DND-41 (cell line): Measurements from ENCODE around the gene ADISSP.
A peak's percentile ranks its signal among the peaks of the same experiment; 100 is the strongest.

Source experiments
- ATAC-seq: fragments of 200-7000 bp; cut with Tn5 transposase; 3 replicates; pipeline ENCODE4 v1.9.1; 2021; ENCODE audit warnings: low read depth; ENCODE audit not compliant: insufficient read depth
- DNase-seq: peaks from one replicate; pipeline ENCODE4 v3.0.0-alpha.2; 2020
- H2AFZ ChIP-seq: 2 replicates; pipeline ENCODE4 v1.6.0; 2012; ENCODE audit warnings: low read depth, low read length
- H3K27ac ChIP-seq: 2 replicates; pipeline ENCODE4 v1.5.1; 2012; ENCODE audit warnings: low read length, inconsistent platforms
- H3K27me3 ChIP-seq: fragments of 200-600 bp; sonication (generic); 2 replicates; pipeline ENCODE4 v1.6.0; 2012; ENCODE audit warnings: low read length, mild to moderate bottlenecking, inconsistent platforms; ENCODE audit not compliant: insufficient read depth, poor library complexity
- H3K36me3 ChIP-seq: 2 replicates; pipeline ENCODE4 v1.5.1; 2012; ENCODE audit warnings: low read length, inconsistent platforms; ENCODE audit not compliant: insufficient read depth
- H3K4me1 ChIP-seq: 2 replicates; pipeline ENCODE4 v1.5.1; 2012; ENCODE audit warnings: mild to moderate bottlenecking, low read length; ENCODE audit not compliant: insufficient read depth
- H3K4me2 ChIP-seq: 2 replicates; pipeline ENCODE4 v1.6.0; 2012; ENCODE audit warnings: mild to moderate bottlenecking, moderate library complexity, low read length, inconsistent platforms; ENCODE audit not compliant: insufficient read depth
- H3K4me3 ChIP-seq, 2 experiments: fragments of 200-600 bp in 1 of 2; shearing (Covaris generic) in 1 of 2; 2 replicates each; pipeline ENCODE4 v1.5.1; 2012 to 2016; ENCODE audit warnings: inconsistent platforms in 2 of 2, low read length in 2 of 2, mild to moderate bottlenecking in 2 of 2, low read depth in 1 of 2, moderate library complexity in 1 of 2
- H3K79me2 ChIP-seq: 2 replicates; pipeline ENCODE4 v1.6.0; 2012; ENCODE audit warnings: low read length, inconsistent platforms; ENCODE audit not compliant: insufficient read depth
- H3K9ac ChIP-seq: 2 replicates; pipeline ENCODE4 v1.6.0; 2012; ENCODE audit warnings: low read depth, mild to moderate bottlenecking, inconsistent platforms, low read length, moderate library complexity
- H3K9me3 ChIP-seq: 2 replicates; pipeline ENCODE4 v1.5.1; 2012; ENCODE audit warnings: low read length, moderate library complexity, mild to moderate bottlenecking, inconsistent platforms; ENCODE audit not compliant: insufficient read depth, severe bottlenecking
- H4K20me1 ChIP-seq: 2 replicates; pipeline ENCODE4 v1.6.0; 2012; ENCODE audit warnings: low read length; ENCODE audit not compliant: insufficient read depth
- EZH2 ChIP-seq: IDR thresholded peaks from 3 replicates; pipeline ENCODE4 v1.6.1; 2012; ENCODE audit warnings: borderline replicate concordance, low read depth, mild to moderate bottlenecking, moderate library complexity, low read length, inconsistent platforms; ENCODE audit not compliant: severe bottlenecking
- TF ChIP-seq, protein P1 (sequence below): IDR thresholded peaks from 2 replicates; pipeline ENCODE4 v1.5.1; 2012; ENCODE audit warnings: borderline replicate concordance, low read length, moderate library complexity, mild to moderate bottlenecking; ENCODE audit not compliant: poor library complexity, severe bottlenecking; ENCODE audit errors: extremely low read depth

The ADISSP gene

DNA sequence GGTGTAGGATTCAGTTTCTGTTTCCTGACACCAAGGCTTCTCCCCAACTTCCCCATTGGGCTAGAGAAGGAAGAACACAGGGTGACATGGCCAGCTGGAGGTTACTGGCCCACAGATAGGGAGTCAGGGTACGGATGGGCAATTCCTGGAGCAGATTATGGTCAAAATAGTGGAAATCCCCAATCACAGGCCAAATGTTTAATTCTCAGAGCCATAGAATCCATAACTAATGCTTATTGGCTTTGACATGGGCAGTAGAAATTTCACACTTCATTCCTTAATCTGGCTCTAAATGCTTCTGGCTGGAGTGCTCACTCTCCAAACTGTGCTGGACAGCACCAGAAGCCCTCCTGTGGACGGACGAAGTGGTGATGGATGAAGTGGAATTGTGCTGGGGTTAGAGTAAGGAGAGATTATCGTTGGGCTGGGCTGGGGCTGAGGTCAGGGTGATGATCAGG lies 56.0 kb downstream of the ADISSP start:
- Histone ChIP-seq H3K27me3 (no peaks in the 10 kb centered on the region), H3K9me3 (no peaks in the 10 kb centered on the region), H2AFZ (no peak overlapping the region), H3K4me3 (no peak overlapping the region), H3K36me3 (no peaks in the 10 kb centered on the region), H3K4me2 (no peak overlapping the region), H4K20me1 (0 out of 2 replicates have a peak, but pooled peaks cover 7% of the 10 kb centered on the region), H3K79me2 (no peaks in the 10 kb centered on the region), H3K4me1 (0 out of 2 replicates have a peak, but pooled peaks cover 2% of the 10 kb centered on the region), H3K27ac (no peak overlapping the region), H3K9ac (no peak overlapping the region)
- DNase-seq (no peak), ATAC-seq (no peak)
- TF ChIP-seq, protein P1, sequence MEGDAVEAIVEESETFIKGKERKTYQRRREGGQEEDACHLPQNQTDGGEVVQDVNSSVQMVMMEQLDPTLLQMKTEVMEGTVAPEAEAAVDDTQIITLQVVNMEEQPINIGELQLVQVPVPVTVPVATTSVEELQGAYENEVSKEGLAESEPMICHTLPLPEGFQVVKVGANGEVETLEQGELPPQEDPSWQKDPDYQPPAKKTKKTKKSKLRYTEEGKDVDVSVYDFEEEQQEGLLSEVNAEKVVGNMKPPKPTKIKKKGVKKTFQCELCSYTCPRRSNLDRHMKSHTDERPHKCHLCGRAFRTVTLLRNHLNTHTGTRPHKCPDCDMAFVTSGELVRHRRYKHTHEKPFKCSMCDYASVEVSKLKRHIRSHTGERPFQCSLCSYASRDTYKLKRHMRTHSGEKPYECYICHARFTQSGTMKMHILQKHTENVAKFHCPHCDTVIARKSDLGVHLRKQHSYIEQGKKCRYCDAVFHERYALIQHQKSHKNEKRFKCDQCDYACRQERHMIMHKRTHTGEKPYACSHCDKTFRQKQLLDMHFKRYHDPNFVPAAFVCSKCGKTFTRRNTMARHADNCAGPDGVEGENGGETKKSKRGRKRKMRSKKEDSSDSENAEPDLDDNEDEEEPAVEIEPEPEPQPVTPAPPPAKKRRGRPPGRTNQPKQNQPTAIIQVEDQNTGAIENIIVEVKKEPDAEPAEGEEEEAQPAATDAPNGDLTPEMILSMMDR, result no peak
- no peak for TF ChIP-seq EZH2

DNA sequence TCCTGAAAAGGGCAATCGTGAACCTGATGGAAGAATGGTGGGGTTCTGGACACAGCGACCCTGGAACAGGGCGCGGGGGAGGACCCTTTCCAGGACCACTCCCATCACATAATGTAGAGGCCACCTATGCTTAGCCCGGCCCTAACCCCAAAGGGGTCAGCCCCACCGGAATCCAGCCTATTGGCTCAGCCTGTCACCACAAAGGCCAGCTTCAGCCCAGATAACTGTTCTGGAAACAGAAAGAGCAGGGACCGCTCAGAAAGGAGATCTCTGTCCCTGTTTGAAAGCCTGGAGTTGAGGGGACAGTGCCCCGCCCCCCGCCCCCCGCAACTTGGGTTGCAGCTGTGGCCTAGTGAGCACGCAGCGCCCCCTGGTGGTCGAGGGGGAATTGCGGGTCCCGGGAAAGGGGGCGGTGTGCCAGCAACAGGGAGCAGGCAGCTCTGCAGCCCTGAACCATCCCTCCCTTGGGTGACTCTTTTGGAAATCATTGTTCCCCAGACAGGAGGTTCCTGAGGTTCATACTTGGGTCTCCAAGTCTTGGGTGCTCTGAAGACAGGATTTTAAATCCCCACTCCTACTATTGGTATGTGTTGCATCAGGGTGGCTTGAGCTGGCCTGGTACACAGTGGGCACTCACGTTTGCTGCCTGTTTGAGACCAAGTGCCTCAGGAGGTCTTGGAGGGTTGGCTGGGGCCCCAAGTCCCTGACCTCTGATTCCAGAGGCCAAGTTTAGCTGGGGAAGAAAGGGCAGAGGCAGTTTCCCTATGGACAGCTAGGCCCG lies 56.7 kb downstream of the ADISSP start:
- Histone ChIP-seq H3K9ac (no peak overlapping the region), H3K27me3 (no peaks in the 10 kb centered on the region), H2AFZ (no peak overlapping the region), H3K4me3 (no peak overlapping the region), H4K20me1 (0 out of 2 replicates have a peak, but pooled peaks cover 7% of the 10 kb centered on the region), H3K36me3 (no peaks in the 10 kb centered on the region), H3K79me2 (no peaks in the 10 kb centered on the region), H3K4me1 (0 out of 2 replicates have a peak, but pooled peaks cover 2% of the 10 kb centered on the region), H3K9me3 (no peaks in the 10 kb centered on the region), H3K4me2 (0 out of 2 replicates have a peak overlapping the region, but pooled peaks have one; percentile 27), H3K27ac (no peak overlapping the region)
- peak; percentile 91 for ATAC-seq
- TF ChIP-seq EZH2, result no peak
- TF ChIP-seq, protein P1, result peak; percentile 99
- peak; percentile 83 for DNase-seq

DNA sequence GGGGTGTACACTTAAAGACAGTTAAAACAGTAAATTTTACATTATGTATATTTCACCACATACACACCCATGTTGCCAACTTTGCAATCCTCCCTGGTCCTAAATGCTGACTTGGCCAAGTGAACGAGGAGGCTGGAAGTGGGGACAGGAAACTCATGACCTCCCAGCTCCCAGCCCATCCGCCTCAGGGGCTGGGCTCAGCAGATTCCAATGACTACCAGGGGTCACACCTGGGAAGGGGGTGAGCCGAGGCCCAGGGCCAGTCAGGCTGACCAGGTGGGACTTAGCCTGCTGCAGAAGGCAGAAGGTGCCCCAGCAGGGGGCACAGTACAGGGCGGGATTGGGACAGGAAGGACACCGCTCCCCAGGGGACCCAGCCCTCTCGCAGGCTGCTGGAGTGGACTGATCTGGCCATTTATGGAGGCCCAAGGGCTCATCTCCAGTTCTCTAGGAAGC lies 57.5 kb downstream of the ADISSP start:
- ATAC-seq, result no peak
- 0 out of 2 replicates have a peak, but pooled peaks cover 2% of the 10 kb centered on the region for H3K4me1 ChIP-seq
- H3K4me2 ChIP-seq, result no peak overlapping the region
- H3K36me3 ChIP-seq, result no peaks in the 10 kb centered on the region
- no peak overlapping the region for H2AFZ ChIP-seq
- no peak for TF ChIP-seq EZH2
- TF ChIP-seq, protein P1, result peak; percentile 14
- no peak overlapping the region for H3K9ac ChIP-seq
- no peaks in the 10 kb centered on the region for H3K27me3 ChIP-seq
- H3K27ac ChIP-seq, result no peak overlapping the region
- no peaks in the 10 kb centered on the region for H3K9me3 ChIP-seq
- no peak overlapping the region for H3K4me3 ChIP-seq
- H3K79me2 ChIP-seq, result no peaks in the 10 kb centered on the region
- 0 out of 2 replicates have a peak, but pooled peaks cover 7% of the 10 kb centered on the region for H4K20me1 ChIP-seq
- no peak for DNase-seq
